ENCODE data around the gene MRPL21. TPM values are rescaled to one million over a fixed set of nuclear protein-coding genes. Genes with fewer than 3 reads are reported as not detected.

The MRPL21 gene
- total RNA-seq, 1 donor from 2014 or later = 64.4 TPM

DNA sequence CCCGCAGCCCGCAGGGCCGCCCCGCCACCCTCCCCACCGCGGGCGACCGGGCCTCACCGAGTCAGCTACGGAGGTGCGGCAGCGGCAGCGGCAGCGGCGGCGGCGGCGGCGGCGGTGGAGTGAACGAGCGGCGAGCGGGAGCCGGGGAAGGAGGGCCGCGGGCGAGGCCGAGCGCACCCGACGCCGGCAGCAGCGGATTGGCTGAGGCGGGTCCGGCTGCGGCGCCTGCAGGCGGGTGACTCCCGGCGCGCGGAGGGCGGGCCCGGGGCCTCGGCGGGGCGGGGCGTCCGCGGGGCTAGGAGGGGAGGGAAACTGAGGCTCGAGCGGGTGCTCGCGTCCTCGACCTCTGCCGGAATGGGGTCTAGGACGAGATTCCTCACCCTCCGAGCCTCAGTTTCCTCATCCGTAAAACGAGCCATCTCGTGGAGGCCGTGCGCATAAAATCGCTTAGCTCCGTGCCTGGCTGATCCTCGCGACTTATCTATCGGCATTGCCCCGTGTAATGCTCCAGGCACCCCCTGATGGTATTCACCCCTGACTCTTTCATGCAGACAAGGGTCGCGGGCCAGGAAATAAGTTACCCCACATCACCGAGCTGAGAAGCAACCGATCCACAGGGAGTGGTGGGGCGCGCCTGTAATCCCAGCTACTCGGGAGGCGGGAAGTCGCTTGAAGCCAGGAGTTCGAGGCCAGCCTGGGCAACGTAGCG lies 61.8 kb downstream of the MRPL21 start, which contains the start of gene CPT1A:
TSS of gene CPT1A (minus strand) at position 199 of the 709 bp plus-strand sequence. CDS start 26,442 bp downstream, outside the sequence.
- Mint-ChIP-seq H3K4me1 (peaks cover 25% of the 10 kb centered on the region), H3K36me3 (ENCODE audit: low read depth) (no peaks in the 10 kb centered on the region), H3K9me3 (no peaks in the 10 kb centered on the region), H3K27ac (ENCODE audit: unreplicated experiment) (no peak within 1 kb of the TSS), H3K27me3 (ENCODE audit: low read depth) (peaks cover 86% of the 10 kb centered on the region), H3K4me3 (no peak within 1 kb of the TSS)
- DNase-seq (ENCODE audit: low read depth, low spot score) = peak; percentile 39
- TF ChIP-seq, protein P1, sequence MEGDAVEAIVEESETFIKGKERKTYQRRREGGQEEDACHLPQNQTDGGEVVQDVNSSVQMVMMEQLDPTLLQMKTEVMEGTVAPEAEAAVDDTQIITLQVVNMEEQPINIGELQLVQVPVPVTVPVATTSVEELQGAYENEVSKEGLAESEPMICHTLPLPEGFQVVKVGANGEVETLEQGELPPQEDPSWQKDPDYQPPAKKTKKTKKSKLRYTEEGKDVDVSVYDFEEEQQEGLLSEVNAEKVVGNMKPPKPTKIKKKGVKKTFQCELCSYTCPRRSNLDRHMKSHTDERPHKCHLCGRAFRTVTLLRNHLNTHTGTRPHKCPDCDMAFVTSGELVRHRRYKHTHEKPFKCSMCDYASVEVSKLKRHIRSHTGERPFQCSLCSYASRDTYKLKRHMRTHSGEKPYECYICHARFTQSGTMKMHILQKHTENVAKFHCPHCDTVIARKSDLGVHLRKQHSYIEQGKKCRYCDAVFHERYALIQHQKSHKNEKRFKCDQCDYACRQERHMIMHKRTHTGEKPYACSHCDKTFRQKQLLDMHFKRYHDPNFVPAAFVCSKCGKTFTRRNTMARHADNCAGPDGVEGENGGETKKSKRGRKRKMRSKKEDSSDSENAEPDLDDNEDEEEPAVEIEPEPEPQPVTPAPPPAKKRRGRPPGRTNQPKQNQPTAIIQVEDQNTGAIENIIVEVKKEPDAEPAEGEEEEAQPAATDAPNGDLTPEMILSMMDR (conservative IDR thresholded peaks at IDR 0.05) = no peak

Other genes with a start within 250 kb of the MRPL21 start
- gene GAL, start 219.3 kb downstream of the MRPL21 start, total RNA-seq = 1.1 and 1.8 TPM in 2 replicates
- gene TESMIN, start 152.3 kb downstream of the MRPL21 start, total RNA-seq = 4.2 and 6.8 TPM in 2 replicates
- 0.48 and 0.54 TPM in 2 replicates for gene CPT1A, start 61.9 kb downstream of the MRPL21 start, total RNA-seq
- 28.1 and 30.1 TPM in 2 replicates for gene IGHMBP2, start 59 bp upstream of the MRPL21 start, total RNA-seq
- gene MRGPRD, start 77.2 kb upstream of the MRPL21 start, total RNA-seq = not detected in 2 replicates
- gene MRGPRF, start 109.4 kb upstream of the MRPL21 start, total RNA-seq = 0.16 and 0.23 TPM in 2 replicates
- 14.2 and 14.4 TPM in 2 replicates for gene TPCN2, start 145.1 kb upstream of the MRPL21 start, total RNA-seq

All from neural crest cell (in vitro differentiated cells).